Upper lobe of right lung (tissue), 1 donor: ENCODE measurements around the gene PHF20. TPM values are rescaled to one million over a fixed set of nuclear protein-coding genes. Genes with fewer than 3 reads are reported as not detected.
A peak's percentile ranks its signal among the peaks of the same experiment; 100 is the strongest.
"Not testable (repeated sequence)": the region's sequence is repeated elsewhere in the genome, so short reads cannot be mapped to it uniquely, and the experiment has no call there.

ENCODE experiments used
- ATAC-seq: fragments of 200-7000 bp; cut with Tn5 transposase; one replicate; pipeline ENCODE4 v1.9.1; 2020; ENCODE audit warnings: mild to moderate bottlenecking, moderate library complexity
- DNase-seq: peaks from one replicate; pipeline ENCODE4 v3.0.0-alpha.2; 2020
- H3K27ac ChIP-seq: fragments of 200-600 bp; one replicate; pipeline ENCODE4 v1.8.0; 2022
- H3K27me3 ChIP-seq: fragments of 200-600 bp; one replicate; pipeline ENCODE4 v1.8.0; 2022; ENCODE audit warnings: mild to moderate bottlenecking
- H3K36me3 ChIP-seq: fragments of 200-600 bp; one replicate; pipeline ENCODE4 v1.8.0; 2022
- H3K4me1 ChIP-seq: fragments of 200-600 bp; one replicate; pipeline ENCODE4 v1.8.0; 2022
- H3K4me3 ChIP-seq: fragments of 200-600 bp; one replicate; pipeline ENCODE4 v1.8.0; 2022; ENCODE audit warnings: mild to moderate bottlenecking
- H3K9me3 ChIP-seq: fragments of 200-600 bp; one replicate; pipeline ENCODE4 v1.8.0; 2022
- intact Hi-C: fragments of 100-400 bp; cut with DNase I; formaldehyde crosslinking; loops from one replicate; pipeline ENCODE4 v1.11.0; 2022
- total RNA-seq: library from RNA; stranded (reverse); fragmentation: NEBNext Ultra II Directional; extraction: Animal tissue kit (Norgen Biotek cat#: 25700); gene quantifications from one replicate; pipeline ENCODE4 v1.2.1, GENCODE V29; 2021
- TF ChIP-seq, protein P1 (sequence below): fragments of 200-600 bp; IDR thresholded peaks from one replicate; pipeline ENCODE4 v1.8.0; 2022; ENCODE audit warnings: antibody characterized with exemption
- donor health status: DM: no; HTN: yes; CAD: no; lungs with severe emphysema.

PHF20 gene
- total RNA-seq, 1 donor from 2014 or later, result 56.5 TPM

DNA sequence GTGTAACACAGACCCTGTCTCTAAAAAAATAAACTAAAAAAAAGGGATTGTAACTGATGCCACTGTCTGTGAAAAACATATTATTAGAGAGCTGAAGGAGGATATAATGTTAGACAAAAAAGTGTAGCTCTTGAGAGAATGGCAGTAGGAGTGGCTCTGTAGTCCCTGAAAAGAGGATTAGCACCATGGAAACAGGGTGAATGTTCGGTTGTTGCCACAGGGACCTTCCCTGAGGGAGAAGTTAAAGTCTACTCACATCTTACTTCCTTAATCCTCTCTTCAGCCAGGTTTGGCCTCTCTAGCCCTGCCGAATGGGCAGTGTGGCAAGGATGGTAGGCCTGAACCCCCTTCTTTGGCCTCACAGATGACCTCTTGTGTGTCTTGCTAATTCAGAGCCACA, 170.4 kb downstream of the PHF20 start:
- TF ChIP-seq, protein P1, sequence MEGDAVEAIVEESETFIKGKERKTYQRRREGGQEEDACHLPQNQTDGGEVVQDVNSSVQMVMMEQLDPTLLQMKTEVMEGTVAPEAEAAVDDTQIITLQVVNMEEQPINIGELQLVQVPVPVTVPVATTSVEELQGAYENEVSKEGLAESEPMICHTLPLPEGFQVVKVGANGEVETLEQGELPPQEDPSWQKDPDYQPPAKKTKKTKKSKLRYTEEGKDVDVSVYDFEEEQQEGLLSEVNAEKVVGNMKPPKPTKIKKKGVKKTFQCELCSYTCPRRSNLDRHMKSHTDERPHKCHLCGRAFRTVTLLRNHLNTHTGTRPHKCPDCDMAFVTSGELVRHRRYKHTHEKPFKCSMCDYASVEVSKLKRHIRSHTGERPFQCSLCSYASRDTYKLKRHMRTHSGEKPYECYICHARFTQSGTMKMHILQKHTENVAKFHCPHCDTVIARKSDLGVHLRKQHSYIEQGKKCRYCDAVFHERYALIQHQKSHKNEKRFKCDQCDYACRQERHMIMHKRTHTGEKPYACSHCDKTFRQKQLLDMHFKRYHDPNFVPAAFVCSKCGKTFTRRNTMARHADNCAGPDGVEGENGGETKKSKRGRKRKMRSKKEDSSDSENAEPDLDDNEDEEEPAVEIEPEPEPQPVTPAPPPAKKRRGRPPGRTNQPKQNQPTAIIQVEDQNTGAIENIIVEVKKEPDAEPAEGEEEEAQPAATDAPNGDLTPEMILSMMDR, result no peak
- Histone ChIP-seq H3K36me3 (peaks cover 61% of the 10 kb centered on the region), H3K9me3 (no peaks in the 10 kb centered on the region), H3K27me3 (no peaks in the 10 kb centered on the region), H3K4me1 (no peaks in the 10 kb centered on the region), H3K27ac (no peak overlapping the region), H3K4me3 (no peak overlapping the region)
- ATAC-seq, result peak; percentile 59
- intact Hi-C loops, result no loop called here
- no peak for DNase-seq

DNA sequence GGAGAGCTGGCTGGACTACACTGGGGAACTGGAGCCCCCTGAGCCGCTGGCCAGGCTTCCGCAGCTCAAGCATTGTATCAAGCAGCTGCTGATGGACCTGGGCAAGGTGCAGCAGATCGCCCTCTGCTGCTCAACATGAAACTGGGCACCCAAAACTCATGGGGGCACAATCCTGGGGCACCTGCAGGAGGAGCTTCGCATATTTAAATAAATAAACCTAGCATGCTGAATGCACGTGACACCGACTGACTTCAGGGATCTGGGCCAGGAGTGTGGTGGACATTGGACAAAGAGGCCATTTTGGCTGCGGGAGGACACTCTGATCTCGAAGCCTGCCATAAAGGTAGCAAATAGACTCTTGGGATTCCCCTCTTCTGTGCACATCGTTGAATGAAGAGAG, 175.7 kb downstream of the PHF20 start:
- H3K9me3 ChIP-seq, result no peaks in the 10 kb centered on the region
- no peak overlapping the region for H3K27ac ChIP-seq
- H3K36me3 ChIP-seq, result peaks cover 40% of the 10 kb centered on the region
- no peaks in the 10 kb centered on the region for H3K27me3 ChIP-seq
- intact Hi-C loops, result no loop called here
- peaks cover 7% of the 10 kb centered on the region for H3K4me1 ChIP-seq
- DNase-seq (no peak), ATAC-seq (peak; percentile 41)
- TF ChIP-seq, protein P1, result no peak
- H3K4me3 ChIP-seq, result no peak overlapping the region

DNA sequence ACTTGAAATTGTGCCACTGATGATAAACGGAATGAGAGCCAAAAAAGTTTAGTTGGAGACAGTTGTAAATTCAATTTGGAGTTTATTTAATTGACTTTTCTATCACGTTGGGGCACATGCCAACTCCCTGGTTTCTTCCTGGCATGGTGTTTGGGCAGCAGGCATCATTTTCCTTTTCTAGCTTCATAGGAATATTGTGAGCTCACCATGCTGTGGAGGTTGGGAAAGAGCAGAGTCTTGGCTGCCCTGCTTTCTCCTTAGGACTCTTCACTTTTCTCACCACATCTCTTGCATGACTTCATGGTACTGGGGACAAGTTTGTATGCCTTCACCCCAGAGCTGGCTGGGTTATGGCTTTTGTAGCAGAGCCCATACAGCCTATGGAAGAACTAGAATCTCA, 176.1 kb downstream of the PHF20 start:
- Histone ChIP-seq H3K4me1 (peaks cover 12% of the 10 kb centered on the region), H3K27me3 (no peaks in the 10 kb centered on the region), H3K27ac (no peak overlapping the region), H3K4me3 (no peak overlapping the region), H3K9me3 (no peaks in the 10 kb centered on the region), H3K36me3 (peaks cover 40% of the 10 kb centered on the region)
- intact Hi-C loops, result no loop called here
- DNase-seq (no peak), ATAC-seq (no peak)
- TF ChIP-seq, protein P1, result no peak

DNA sequence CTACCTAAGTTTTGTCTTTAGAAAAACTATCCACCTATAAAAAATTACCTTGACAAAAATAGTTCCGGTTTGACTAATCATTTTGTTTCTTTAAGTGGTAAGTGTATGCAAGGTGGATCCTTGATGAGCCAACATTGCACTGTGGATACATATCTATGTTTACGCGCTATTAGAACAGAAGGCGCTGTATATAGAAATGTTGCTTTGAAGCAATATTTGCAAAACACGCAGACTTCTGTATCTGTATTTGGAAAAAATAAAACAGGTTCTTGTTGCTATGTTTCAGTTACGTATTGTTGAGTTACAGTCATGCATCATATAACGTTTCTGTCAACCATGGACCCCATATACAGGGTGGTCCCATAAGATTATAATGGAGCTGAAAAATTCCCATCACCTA, 178.3 kb downstream of the PHF20 start:
- Histone ChIP-seq H3K36me3 (peaks cover 24% of the 10 kb centered on the region), H3K27me3 (no peaks in the 10 kb centered on the region), H3K9me3 (no peaks in the 10 kb centered on the region), H3K4me3 (no peak overlapping the region), H3K4me1 (peaks cover 18% of the 10 kb centered on the region), H3K27ac (no peak overlapping the region)
- TF ChIP-seq, protein P1, result no peak
- ATAC-seq (no peak), DNase-seq (no peak)
- intact Hi-C loops, result no loop called here

DNA sequence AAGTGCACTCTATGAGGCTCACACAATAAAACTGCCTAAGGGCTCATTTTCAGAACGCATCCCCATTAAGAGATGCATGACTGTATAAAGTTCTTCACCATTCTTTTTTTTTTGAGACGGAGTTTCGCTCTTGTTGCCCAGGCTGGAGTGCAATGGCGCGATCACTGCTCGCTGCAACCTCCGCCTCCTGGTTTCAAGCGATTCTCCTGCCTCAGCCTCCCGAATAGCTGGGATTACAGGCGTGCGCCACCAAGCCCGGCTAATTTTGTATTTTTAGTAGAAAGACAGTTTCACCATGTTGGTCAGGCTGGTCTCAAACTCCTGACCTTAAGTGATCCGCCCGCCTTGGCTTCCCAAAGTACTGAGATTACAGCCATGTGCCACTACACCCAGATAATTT, 180.3 kb downstream of the PHF20 start:
- H3K27me3 ChIP-seq, ATAC-seq, DNase-seq, H3K4me3 ChIP-seq, H3K9me3 ChIP-seq, intact Hi-C loops, H3K27ac ChIP-seq: not testable (repeated sequence)
- Histone ChIP-seq H3K4me1 (peaks cover 25% of the 10 kb centered on the region), H3K36me3 (peaks cover 16% of the 10 kb centered on the region)

DNA sequence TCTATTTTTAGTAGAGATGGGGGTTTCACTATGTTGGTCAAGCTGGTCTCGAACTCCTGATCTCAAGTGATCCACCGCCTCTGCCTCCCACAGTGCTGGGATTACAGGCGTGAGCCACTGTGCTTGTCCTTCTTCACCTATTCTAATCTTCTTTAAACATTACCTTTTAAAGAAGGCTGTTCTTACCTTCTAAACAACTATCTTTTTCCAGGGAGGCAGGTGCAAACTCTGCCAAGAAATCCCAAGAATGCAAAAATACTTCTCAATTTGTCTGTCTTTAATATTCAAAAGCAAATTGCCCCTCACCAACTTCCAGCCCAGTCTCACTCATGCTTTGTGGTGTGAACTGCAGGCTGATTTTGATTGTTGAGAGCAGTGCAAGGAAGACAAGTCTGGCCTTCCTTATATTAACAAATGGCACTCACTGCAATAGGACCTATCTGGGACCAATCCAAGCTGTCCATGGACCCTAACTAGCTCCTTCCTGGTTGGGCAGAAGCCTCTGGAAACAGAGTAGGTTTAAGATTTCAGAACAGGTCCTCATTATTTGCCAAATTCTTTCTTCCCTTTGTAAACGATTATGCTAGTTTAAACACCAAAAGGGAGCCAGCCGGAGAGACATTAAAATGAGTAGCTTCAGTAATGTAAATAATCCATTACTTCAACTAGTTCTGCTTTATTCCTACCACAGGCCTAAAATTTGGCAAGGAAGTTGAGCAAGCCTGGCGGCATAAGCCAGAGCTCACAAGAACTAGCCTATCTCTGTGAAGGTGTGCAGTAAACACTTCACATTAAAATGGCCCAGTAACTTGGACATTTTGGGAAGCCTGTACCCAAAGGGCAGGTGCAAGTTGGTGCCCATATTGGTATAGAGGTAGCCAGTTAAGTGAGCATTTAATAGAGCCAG, 180.9 kb downstream of the PHF20 start:
- Histone ChIP-seq H3K9me3 (no peaks in the 10 kb centered on the region), H3K27me3 (no peaks in the 10 kb centered on the region), H3K4me1 (peaks cover 25% of the 10 kb centered on the region), H3K4me3 (peak overlapping the region; percentile 93), H3K27ac (peak overlapping the region; percentile 100), H3K36me3 (peaks cover 11% of the 10 kb centered on the region)
- intact Hi-C loops, result no loop called here
- DNase-seq, result no peak
- no peak for ATAC-seq
- TF ChIP-seq, protein P1, result no peak
